Mesendoderm (in vitro differentiated cells): ENCODE measurements around the gene TOP3A.

ENCODE experiments used
- DNase-seq: peaks from one replicate; pipeline ENCODE4 v3.0.0; 2013
- H2AK5ac ChIP-seq: 2 replicates; pipeline ENCODE4 v1.6.1; 2013; ENCODE audit warnings: low read length, inconsistent platforms
- H2BK120ac ChIP-seq: 2 replicates; pipeline ENCODE4 v1.6.1; 2013; ENCODE audit warnings: low read depth, mild to moderate bottlenecking, low read length, moderate library complexity, mixed read lengths
- H2BK15ac ChIP-seq: replicated peaks from 2 replicates; pipeline ENCODE4 v1.6.1; 2013; ENCODE audit warnings: low read depth, mild to moderate bottlenecking, moderate library complexity
- H2BK5ac ChIP-seq: 2 replicates; pipeline ENCODE4 v1.6.1; 2013; ENCODE audit warnings: low read length, inconsistent platforms
- H3K18ac ChIP-seq: 2 replicates; pipeline ENCODE4 v1.6.1; 2013; ENCODE audit warnings: mild to moderate bottlenecking, low read length, mixed read lengths
- H3K23ac ChIP-seq: one replicate; pipeline ENCODE4 v1.6.1; 2013; ENCODE audit warnings: low read length
- H3K27ac ChIP-seq: 2 replicates; pipeline ENCODE4 v1.5.1; 2013; ENCODE audit warnings: low read depth, mild to moderate bottlenecking, inconsistent platforms, low read length, moderate library complexity
- H3K27me3 ChIP-seq: 2 replicates; pipeline ENCODE4 v1.6.1; 2013; ENCODE audit warnings: low read length, control low read depth, mild to moderate bottlenecking, inconsistent platforms; ENCODE audit not compliant: insufficient read depth, poor library complexity
- H3K36me3 ChIP-seq: 2 replicates; pipeline ENCODE4 v1.6.1; 2013; ENCODE audit warnings: low read length, inconsistent platforms; ENCODE audit not compliant: control insufficient read depth, insufficient read depth
- H3K4ac ChIP-seq: one replicate; pipeline ENCODE4 v1.6.1; 2013; ENCODE audit warnings: low read depth, mild to moderate bottlenecking, low read length, moderate library complexity
- H3K4me1 ChIP-seq: 2 replicates; pipeline ENCODE4 v1.6.1; 2013; ENCODE audit warnings: low read depth, low read length, inconsistent platforms; ENCODE audit not compliant: control insufficient read depth
- H3K4me2 ChIP-seq: 2 replicates; pipeline ENCODE4 v1.6.1; 2013; ENCODE audit warnings: low read length
- H3K4me3 ChIP-seq: 2 replicates; pipeline ENCODE4 v1.5.1; 2013; ENCODE audit warnings: mild to moderate bottlenecking, low read length
- H3K56ac ChIP-seq: one replicate; pipeline ENCODE4 v1.6.1; 2013; ENCODE audit warnings: low read length
- H3K79me1 ChIP-seq: 2 replicates; pipeline ENCODE4 v1.6.1; 2013; ENCODE audit warnings: low read length, inconsistent platforms
- H3K79me2 ChIP-seq: 2 replicates; pipeline ENCODE4 v1.6.1; 2013; ENCODE audit warnings: mild to moderate bottlenecking, low read length; ENCODE audit not compliant: control insufficient read depth, insufficient read depth
- H3K9ac ChIP-seq: 2 replicates; pipeline ENCODE4 v1.6.1; 2013; ENCODE audit warnings: low read length, inconsistent platforms
- H4K5ac ChIP-seq: one replicate; pipeline ENCODE4 v1.6.1; 2013; ENCODE audit warnings: low read length
- H4K8ac ChIP-seq: one replicate; pipeline ENCODE4 v1.6.1; 2013; ENCODE audit warnings: low read depth, mild to moderate bottlenecking, control low read depth, low read length, moderate library complexity
- WGBS: extraction: QIAGEN DNeasy Blood & Tissue Kit; methylation state at CpG from one replicate; pipeline ENCODE4 v1.1.7; 2013; ENCODE audit warnings: low lambda C conversion rate, missing lambda C conversion rate; ENCODE audit not compliant: insufficient coverage; ENCODE audit errors: extremely low coverage; 5-methylcytosine and 5-hydroxymethylcytosine counted together

The TOP3A gene

DNA sequence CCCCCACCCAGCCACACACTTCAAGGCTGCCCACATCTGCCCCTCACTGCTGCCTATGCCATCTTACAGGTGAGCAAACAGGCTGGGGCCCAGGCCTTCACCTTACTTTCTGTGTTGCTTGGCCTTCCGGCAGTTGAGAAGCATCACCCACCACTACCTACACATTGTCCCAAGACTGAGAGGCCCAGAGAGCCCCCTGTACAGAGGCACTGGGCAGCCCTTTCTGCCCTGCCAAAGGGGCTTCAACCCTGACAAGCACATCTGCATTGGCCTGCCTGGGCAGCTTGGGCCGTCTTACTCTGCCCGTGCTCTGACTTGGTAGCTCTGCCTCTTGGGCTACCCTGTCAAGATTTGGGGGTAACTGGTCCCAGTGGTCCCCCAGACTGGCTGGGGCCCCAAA, 53.1 kb downstream of the TOP3A start:
- H3K79me2 ChIP-seq = peaks cover 14% of the 10 kb centered on the region
- H2AK5ac ChIP-seq = no peak overlapping the region
- H2BK5ac ChIP-seq = no peak overlapping the region
- H3K9ac ChIP-seq = peak overlapping the region; percentile 88
- H2BK15ac ChIP-seq = no peak overlapping the region
- no peak overlapping the region for H4K5ac ChIP-seq
- no peak overlapping the region for H3K4me2 ChIP-seq
- no peak overlapping the region for H3K4me3 ChIP-seq
- H3K56ac ChIP-seq = peak overlapping the region; percentile 97
- DNase-seq = no peak
- H3K79me1 ChIP-seq = peaks cover 15% of the 10 kb centered on the region
- H3K4me1 ChIP-seq = peaks cover 3% of the 10 kb centered on the region
- H3K36me3 ChIP-seq = peaks cover 2% of the 10 kb centered on the region
- H3K23ac ChIP-seq = no peak overlapping the region
- no CpG with 5 or more reads among the region's 3 CpGs for WGBS
- no peaks in the 10 kb centered on the region for H3K27me3 ChIP-seq
- no peak overlapping the region for H3K4ac ChIP-seq
- H4K8ac ChIP-seq = no peak overlapping the region
- H2BK120ac ChIP-seq = no peak overlapping the region
- H3K27ac ChIP-seq = no peak overlapping the region
- no peak overlapping the region for H3K18ac ChIP-seq

DNA sequence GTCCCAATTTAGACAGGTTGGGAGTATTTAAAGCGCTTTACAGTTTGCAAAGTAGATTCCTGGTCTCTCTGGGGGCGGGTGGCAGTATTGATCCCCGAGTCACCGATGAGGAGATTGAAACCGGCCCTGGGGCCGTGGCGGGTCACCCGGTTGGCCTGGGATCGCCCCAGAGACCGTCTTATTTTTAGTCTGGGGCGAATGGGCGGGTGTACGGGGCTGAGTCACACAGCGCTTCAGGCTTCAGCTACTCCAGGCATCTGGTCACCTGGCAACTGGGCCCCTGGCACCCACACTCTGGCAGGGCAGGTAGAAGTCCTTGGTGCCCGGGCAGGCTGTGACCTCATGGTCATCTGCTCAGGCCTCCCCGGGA, 53.7 kb downstream of the TOP3A start:
- Histone ChIP-seq H3K9ac (peak overlapping the region; percentile 88), H3K4ac (peak overlapping the region; percentile 61), H2BK120ac (no peak overlapping the region), H3K4me3 (peak overlapping the region; percentile 79), H3K27me3 (no peaks in the 10 kb centered on the region), H3K23ac (no peak overlapping the region), H3K79me1 (peaks cover 16% of the 10 kb centered on the region), H2BK15ac (no peak overlapping the region), H4K8ac (no peak overlapping the region), H2AK5ac (no peak overlapping the region), H3K4me2 (peak overlapping the region; percentile 71), H3K79me2 (peaks cover 19% of the 10 kb centered on the region), H3K18ac (peak overlapping the region; percentile 20), H3K56ac (peak overlapping the region; percentile 97), H3K27ac (peak overlapping the region; percentile 89), H2BK5ac (no peak overlapping the region), H4K5ac (no peak overlapping the region), H3K36me3 (peaks cover 2% of the 10 kb centered on the region), H3K4me1 (peaks cover 3% of the 10 kb centered on the region)
- peak; percentile 67 for DNase-seq
- no CpG with 5 or more reads among the region's 16 CpGs for WGBS

DNA sequence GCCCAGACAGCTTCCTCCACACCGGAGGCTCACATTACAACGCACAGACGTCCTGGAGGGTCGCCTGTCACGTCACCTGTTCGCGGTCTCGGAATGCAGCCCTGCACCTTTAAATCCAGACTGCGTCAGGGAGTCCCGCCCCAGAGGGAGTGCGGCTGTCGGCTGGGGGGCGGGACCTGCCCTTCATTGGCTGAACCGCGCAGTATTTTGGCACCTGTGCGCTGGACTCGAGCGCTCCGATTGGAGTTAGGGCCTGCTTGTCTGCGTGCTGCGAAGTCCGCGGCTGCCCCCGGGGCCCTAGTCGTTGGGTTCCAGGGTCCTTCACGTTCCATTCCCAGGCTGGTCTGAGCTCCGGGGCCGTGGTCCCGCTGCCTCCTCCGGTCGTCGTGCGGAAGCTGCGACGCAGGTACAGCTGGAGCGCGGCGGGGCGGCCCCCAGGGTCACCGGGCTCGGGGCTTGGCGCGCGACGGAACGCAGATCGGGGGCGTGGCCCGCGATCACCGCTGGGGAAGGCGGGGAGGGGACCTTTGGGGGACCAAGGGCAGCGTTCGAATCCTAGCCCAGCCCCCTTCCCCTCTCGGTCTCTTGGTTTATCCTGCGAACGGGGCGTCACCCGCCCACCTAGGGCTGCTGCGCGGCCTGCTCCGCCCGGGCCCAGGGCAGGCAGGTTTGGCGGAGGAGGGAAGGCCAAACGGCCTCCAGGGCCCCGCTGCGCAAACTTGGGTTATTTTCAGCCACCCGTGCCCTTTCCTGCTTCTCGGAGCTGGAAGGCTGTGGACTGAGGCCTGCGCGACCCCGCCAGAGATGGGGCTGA, 54.3 kb downstream of the TOP3A start, which contains the start of gene MIEF2:
MIEF2 (plus strand) TSS at position 331 of the 814 bp plus-strand sequence. CDS start 2,059 bp downstream, outside the sequence.
- Histone ChIP-seq H3K79me2 (peaks cover 22% of the 10 kb centered on the region), H2BK15ac (no peak within 1 kb of the TSS), H3K27me3 (no peaks in the 10 kb centered on the region), H3K4me1 (peaks cover 3% of the 10 kb centered on the region), H3K23ac (no peak within 1 kb of the TSS), H3K9ac (peak within 1 kb of the TSS; percentile 88), H2BK120ac (no peak within 1 kb of the TSS), H3K4ac (peak within 1 kb of the TSS; percentile 61), H2BK5ac (peak within 1 kb of the TSS; percentile 72), H3K27ac (peak within 1 kb of the TSS; percentile 89), H3K4me3 (peak within 1 kb of the TSS; percentile 79), H3K4me2 (peak within 1 kb of the TSS; percentile 71), H2AK5ac (no peak within 1 kb of the TSS), H3K36me3 (peaks cover 5% of the 10 kb centered on the region), H3K18ac (peak within 1 kb of the TSS; percentile 20), H4K8ac (no peak within 1 kb of the TSS), H4K5ac (no peak within 1 kb of the TSS), H3K79me1 (peaks cover 20% of the 10 kb centered on the region), H3K56ac (peak within 1 kb of the TSS; percentile 97)
- peak; percentile 99 for DNase-seq
- no CpG with 5 or more reads among the region's 72 CpGs for WGBS

DNA sequence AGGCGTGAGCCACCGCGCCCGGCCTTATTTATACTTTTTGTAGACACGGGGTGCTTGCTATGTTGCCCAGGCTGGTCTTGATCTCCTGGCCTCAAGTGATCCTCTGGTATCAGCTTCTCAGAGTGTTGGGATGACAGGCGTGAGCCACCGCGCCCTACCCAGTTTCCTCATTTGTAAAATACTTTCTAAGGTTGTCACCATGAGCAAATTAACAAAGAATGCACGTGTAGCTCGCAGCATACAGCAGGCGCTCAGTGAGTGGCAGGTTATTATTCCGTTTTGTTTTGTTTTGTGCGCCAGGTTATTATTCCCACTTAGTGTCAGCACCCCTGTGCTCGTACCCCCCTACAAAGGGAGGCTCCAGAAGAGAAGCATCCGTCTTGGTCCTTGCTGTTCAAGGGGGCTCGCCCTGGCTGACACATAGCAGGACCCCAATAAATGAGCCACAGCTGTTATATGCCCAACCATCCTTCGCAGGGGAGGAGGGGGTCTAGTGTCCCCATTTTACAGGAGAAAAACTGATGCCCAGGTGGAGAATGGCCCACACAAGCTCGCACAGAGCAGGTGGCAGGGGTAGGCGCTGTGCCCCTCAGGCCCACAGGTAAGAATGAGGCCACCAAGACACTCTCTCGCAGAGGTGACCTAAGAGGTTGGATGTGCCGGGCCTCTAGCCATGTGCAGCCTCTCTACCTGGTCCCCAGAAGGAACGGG, 55.0 kb downstream of the TOP3A start:
- no CpG with 5 or more reads among the region's 22 CpGs for WGBS
- H2AK5ac ChIP-seq = no peak overlapping the region
- H3K4me2 ChIP-seq = peak overlapping the region; percentile 34
- H3K4ac ChIP-seq = no peak overlapping the region
- H3K79me2 ChIP-seq = peaks cover 23% of the 10 kb centered on the region
- H2BK15ac ChIP-seq = no peak overlapping the region
- no peak overlapping the region for H3K23ac ChIP-seq
- no peak overlapping the region for H3K4me3 ChIP-seq
- no peak overlapping the region for H2BK120ac ChIP-seq
- DNase-seq = peak; percentile 78
- no peak overlapping the region for H3K27ac ChIP-seq
- no peak overlapping the region for H4K8ac ChIP-seq
- H3K9ac ChIP-seq = peak overlapping the region; percentile 38
- H3K27me3 ChIP-seq = no peaks in the 10 kb centered on the region
- H3K79me1 ChIP-seq = peaks cover 21% of the 10 kb centered on the region
- peaks cover 5% of the 10 kb centered on the region for H3K36me3 ChIP-seq
- peaks cover 3% of the 10 kb centered on the region for H3K4me1 ChIP-seq
- H2BK5ac ChIP-seq = no peak overlapping the region
- H3K18ac ChIP-seq = no peak overlapping the region
- no peak overlapping the region for H4K5ac ChIP-seq
- H3K56ac ChIP-seq = peak overlapping the region; percentile 66

GRCh38 chr17:18258356-18259038, 56.3 kb downstream of the TOP3A start, which contains the start of gene FLII:
Gene FLII (minus strand): TSS chr17:18258738. CDS start chr17:18258690, 48 bp downstream.
- DNase-seq = peak; percentile 72
- Histone ChIP-seq H3K18ac (peak within 1 kb of the TSS; percentile 88), H2BK15ac (no peak within 1 kb of the TSS), H3K4ac (peak within 1 kb of the TSS; percentile 48), H2AK5ac (no peak within 1 kb of the TSS), H3K4me1 (peaks cover 3% of the 10 kb centered on the region), H2BK5ac (peak within 1 kb of the TSS; percentile 54), H3K23ac (no peak within 1 kb of the TSS), H2BK120ac (no peak within 1 kb of the TSS), H3K36me3 (peaks cover 5% of the 10 kb centered on the region), H3K4me2 (peak within 1 kb of the TSS; percentile 78), H3K4me3 (peak within 1 kb of the TSS; percentile 91), H4K8ac (no peak within 1 kb of the TSS), H3K79me2 (peaks cover 23% of the 10 kb centered on the region), H3K27me3 (no peaks in the 10 kb centered on the region), H4K5ac (no peak within 1 kb of the TSS), H3K9ac (peak within 1 kb of the TSS; percentile 94), H3K27ac (peak within 1 kb of the TSS; percentile 25), H3K79me1 (peaks cover 21% of the 10 kb centered on the region), H3K56ac (peak within 1 kb of the TSS; percentile 95)
- no CpG with 5 or more reads among the region's 71 CpGs for WGBS
